LHCN-M2 (cell line): ENCODE results near the gene NR1H3. TPM values are rescaled to one million over a fixed set of nuclear protein-coding genes. Genes with fewer than 3 reads are reported as not detected.
"Not testable (repeated sequence)": the region's sequence is repeated elsewhere in the genome, so short reads cannot be mapped to it uniquely, and the experiment has no call there.

ENCODE experiments used
- DNase-seq: peaks from one replicate; pipeline ENCODE4 v3.0.0-alpha.2; 2012; ENCODE audit warnings: low read depth
- total RNA-seq: library from RNA; depleted of rRNA; stranded (reverse); fragments of >200 nt; gene quantifications from 2 replicates; pipeline ENCODE4 v1.2.3, GENCODE V29; 2014; rRNA removed

Gene NR1H3
- total RNA-seq, 1 experiment from 2014 or later, result 10.8 TPM

DNA sequence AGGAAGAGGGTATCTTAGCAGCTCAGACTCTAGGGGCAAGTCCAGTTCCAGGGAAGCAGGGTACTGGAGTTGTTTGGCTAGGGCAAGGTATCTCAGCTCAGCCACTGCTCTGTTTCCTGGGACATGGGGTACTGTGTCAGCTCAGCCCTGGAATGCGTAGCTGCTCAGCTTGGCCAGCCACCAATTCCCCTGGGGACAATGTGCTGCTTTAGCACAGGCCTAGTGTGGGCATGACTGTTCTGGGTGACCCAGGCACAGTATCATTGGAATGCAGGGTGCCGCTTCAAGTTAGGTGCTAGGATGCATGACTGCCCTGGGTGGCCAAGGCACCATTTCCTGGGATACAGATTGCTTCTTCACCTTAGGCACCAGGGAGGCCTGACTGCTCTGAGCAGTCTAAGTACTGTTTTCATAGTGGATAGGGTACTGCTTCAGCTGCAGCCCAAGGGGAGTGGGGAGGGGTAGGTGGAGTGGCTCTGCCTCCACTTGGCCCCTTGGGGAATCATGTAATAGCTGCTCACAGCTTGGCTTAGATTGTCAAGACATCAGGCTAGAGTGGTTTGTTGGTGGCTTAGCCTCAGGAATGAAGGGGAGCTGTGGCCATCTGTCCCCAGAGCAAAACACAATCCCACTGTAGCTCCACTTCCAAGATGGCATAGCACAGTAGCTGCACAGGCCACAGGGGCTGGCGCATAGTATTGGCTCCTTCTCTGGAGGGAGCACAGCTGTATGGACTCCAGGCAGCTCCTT, 48.1 kb downstream of the NR1H3 start:
- peak; percentile 28 for DNase-seq

DNA sequence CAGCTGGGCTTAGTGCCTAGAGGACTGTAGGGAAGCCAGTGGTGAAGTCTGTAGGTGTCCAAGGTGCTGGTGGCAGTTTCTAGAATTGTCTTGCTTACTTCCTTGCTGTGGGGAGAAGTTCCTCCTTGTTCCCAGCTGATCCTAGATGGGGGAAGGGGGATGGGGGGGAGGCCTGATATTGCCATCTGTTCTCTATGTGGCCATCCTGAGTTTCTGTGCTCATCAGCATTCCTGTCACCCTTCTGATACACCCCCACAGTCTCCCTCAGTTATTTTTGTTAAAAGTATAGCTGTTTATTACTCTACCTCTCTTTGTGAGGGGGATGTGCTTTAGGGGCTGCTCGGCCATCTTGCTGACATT, 48.7 kb downstream of the NR1H3 start:
- no peak for DNase-seq

DNA sequence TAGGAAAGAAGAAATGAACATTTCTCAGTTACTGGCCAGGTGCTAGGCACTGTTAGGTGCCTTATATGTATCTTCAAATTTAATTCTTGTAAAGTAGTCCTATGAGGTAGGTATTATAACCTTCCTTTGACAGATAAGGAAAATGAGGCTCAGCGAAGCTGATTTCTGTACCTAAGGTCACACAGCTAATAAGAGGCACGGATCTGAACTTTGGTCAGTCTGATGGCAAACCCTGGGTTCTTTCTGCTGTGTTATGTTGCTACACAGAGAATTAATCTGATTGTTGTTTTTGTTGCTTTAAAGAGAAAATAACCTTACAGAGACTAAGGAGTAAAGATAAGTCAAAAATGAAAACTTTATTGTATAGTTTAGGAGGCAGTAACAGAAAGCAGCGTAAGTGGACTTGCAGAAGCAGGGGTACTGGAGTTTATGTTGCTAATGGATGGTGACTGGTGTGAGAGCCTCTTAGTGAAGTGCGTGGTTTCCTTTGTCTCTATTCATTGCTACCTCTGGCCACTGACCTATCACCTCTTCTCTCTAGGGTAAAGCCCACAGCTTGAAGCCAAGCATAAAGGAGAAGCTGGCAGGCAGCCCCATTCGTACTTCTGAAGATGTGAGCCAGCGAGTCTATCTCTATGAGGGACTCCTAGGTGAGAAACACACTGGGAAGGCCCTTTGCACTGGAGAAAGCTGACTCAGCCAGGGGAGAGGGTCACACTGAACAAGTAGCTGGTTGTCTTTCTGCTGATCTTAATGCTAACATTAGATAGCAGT, 50.4 kb downstream of the NR1H3 start:
- no peak for DNase-seq

DNA sequence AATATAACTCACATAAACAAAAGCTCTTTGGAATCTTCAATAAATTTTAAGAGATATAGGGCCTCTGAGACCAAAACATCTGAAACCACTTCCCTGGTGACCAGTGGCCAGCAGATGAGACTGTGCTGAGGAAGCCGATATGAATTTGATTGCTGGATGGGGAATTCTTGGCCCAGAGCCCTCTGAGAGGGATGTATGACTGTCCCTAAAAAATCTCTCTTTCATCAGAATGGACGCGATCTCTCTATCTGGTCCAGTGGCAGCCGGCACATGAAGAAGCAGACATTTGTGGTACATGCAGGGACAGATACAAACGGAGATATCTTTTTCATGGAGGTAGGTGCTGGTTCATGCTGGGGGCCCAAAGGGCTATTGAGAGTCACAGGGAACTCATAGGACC, 57.2 kb downstream of the NR1H3 start:
- no peak for DNase-seq

DNA sequence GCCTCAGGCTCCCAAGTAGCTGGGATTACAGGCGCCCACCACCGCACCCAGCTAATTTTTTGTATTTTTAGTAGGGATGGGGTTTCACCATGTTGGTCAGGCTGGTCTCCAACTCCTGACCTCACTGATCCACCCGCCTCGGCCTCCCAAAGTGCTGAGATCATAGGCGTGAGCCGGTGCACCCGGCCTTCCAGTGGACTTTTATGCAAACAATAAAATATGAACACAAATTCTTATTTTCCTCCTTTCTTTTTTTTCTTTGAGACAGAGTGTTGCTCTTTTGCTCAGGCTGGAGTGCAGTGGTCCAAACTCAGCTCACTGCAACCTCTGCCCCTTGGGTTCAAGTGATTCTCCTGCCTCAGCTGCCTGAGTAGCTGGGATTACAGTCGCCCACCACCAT, 58.7 kb downstream of the NR1H3 start:
- not testable (repeated sequence) for DNase-seq

DNA sequence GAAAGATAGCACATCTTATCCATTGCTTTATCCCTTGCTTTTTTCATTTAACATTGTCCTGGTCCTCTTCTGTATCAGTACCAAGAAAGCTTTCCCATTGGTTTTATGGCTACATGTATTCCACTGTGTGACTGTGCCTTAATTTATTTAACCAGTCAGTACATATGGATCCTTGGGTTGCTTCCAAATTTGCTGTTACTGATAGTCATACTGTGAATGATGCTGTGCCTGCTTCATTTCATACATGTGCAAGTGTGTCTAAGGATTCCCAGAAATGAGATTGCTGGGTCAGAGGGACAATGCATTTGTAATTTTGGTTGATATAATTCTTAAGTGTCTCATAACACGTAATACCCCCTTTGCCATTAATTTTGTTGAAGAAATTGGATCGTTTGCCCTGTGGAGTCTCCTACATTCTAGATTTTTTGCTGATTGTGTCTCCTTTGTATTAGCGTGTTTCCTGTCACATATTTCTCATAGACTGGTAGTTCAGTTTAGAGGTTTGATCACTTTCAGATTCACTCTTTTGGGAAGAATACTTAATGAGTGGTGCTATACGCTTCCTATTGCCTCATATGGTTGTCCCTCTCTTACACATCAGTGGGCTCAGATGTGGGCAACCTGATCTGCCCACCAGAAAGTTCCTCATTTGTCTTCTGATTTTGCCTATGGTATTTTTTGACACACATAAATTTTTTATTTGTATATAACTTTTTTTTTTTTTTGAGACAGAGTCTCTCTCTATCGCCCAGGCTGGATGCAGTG, 59.5 kb downstream of the NR1H3 start:
- no peak for DNase-seq

DNA sequence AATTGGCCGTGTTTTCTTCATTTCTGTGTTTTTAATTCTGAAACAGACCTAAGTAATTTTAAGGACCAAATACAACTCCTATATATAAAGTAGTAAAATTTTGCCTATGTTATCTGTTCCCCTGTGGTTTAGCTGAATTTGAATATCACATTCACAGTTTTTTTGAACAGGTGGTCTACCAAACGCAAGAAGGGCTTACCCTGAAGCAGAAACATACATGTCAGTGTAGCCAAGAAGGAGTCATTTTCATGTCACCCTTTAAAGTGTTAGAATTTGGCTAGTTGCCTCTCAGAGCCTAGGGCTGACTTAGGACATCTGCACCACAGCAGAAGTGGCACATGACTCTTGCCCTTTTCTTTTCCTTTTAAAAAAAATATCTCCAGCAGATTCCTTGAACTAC, 60.4 kb downstream of the NR1H3 start:
- DNase-seq, result no peak

Other genes starting within 250 kb of the NR1H3 start
- 111 TPM in 2 replicates for gene ARFGAP2, start 81.1 kb upstream of the NR1H3 start, total RNA-seq
- 19.6 and 21.0 TPM in 2 replicates for gene PACSIN3, start 71.6 kb upstream of the NR1H3 start, total RNA-seq
- 48.8 and 56.8 TPM in 2 replicates for gene DDB2, start 43.0 kb upstream of the NR1H3 start, total RNA-seq
- gene ACP2, start 9.2 kb upstream of the NR1H3 start, total RNA-seq, result 65.1 and 76.6 TPM in 2 replicates
- gene MADD, start 12.1 kb downstream of the NR1H3 start, total RNA-seq, result 23.4 and 23.8 TPM in 2 replicates
- gene MYBPC3, start 94.7 kb downstream of the NR1H3 start, total RNA-seq, result not detected in 2 replicates
- gene SPI1, start 120.6 kb downstream of the NR1H3 start, total RNA-seq, result not detected in 2 replicates
- gene SLC39A13, start 150.6 kb downstream of the NR1H3 start, total RNA-seq, result 157 and 159 TPM in 2 replicates
- gene PSMC3, start 168.4 kb downstream of the NR1H3 start, total RNA-seq, result 268 and 274 TPM in 2 replicates
- 159 and 164 TPM in 2 replicates for gene RAPSN, start 191.1 kb downstream of the NR1H3 start, total RNA-seq